ELF-1 (cell line): ENCODE measurements around the gene XCL1.

Experiments
- DNase-seq: peaks from one replicate; pipeline ENCODE4 v3.0.0-alpha.2; 2016; ENCODE audit warnings: low read depth, low spot score

Gene XCL1

DNA sequence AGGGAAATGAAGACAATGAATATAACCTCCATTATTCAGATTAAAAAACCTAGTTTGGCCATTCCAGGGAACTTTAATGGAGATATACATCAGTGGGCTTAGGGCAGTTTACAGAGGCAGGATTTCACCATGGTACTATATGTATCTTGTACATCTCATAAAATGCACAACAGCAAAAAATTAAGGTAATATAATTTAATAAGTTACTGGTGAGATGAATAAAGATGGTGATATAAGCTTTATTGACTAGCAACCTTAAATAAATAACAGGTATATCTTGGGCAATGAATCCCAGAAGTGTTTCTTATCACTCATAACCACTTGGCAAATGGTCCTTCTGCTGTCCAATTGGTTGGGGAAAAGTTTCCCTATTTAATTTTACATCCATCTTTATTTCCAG lies 29.0 kb downstream of the XCL1 start:
- no peak for DNase-seq

DNA sequence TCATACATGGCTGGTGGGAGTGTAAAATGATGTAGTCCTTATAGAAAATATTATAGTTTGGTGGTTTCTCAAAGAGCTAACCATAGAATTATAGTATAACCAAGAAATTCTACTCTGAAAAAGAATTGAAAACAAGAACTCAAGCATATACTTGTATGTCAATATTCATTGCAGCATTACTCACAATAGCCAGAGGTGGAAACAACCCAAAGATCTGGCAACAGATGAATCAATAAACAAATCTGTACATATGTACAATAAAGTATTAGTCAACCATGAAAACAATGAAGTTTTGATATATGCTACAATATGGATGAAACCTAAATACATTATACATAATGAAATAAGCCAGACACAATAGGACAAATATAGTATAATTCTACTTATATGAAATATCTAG lies 29.7 kb downstream of the XCL1 start:
- no peak for DNase-seq

DNA sequence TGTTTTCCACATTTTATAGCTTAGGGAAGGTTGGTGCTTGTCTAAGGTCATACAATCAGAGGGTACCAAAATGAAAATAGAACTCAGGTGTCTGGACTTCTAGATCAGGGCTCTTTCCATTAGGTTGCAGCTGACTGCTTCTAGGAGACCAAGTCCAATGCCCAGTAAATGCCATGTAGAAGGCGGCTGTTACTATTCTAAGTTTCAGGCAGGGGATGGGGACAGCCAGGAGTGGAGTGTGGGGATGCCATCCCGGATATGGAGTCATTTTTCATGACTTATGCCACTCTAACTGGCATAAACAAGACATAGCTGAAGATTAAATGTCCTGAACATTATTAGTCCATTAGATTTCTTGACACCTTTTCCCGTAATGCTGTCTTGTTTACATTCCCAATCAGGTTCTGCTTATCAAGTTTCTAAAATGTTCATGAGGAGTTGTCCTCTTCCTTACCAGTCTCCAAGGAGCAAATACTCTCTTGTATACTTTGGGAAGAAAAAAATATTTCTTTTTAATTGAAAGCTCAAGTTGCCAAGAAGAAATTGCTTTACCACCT lies 31.5 kb downstream of the XCL1 start:
- no peak for DNase-seq

DNA sequence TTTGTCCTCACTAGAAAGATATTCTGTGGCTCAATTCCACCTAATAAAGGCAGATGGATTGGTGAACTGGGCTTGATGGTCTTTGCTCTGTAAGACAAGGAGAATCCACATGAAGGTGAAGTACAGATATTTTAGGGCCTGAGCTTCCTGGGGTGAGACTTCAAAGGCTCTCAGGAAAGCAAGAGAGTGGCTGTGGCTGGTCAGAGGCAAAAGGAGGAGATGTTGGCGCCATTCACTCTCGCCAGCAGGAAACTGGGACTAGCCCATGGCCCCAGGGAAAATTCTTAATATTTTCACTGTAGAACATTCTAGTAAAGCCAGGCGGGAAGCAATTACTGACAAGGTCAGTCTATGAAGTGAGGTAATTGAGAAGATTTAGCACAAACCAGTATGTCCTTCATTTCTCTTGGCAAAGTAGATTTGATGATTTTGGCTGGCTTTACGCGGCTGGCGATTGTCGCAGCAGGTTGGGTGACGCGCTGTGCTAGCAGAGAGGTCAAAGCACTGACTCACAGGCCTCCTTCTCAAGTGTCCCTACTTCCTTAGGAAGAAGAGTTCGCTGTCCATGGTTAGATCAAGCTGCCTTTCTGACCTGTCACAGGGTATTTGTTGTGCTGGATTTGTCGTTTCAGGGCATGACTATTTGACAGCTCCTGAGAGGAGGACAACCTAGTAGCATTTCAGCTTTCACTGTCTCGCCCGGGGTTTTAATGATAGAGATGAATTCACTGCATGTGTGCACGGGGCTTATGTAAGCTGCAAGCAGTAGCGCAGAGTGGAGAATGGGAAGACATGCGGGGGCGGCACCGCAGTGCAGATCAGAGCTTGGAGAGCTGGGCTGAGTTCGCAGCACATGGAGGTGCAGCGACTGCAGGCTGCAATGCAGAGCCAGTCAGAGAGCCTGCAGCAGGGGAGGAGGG lies 32.7 kb downstream of the XCL1 start:
- peak; percentile 81 for DNase-seq

DNA sequence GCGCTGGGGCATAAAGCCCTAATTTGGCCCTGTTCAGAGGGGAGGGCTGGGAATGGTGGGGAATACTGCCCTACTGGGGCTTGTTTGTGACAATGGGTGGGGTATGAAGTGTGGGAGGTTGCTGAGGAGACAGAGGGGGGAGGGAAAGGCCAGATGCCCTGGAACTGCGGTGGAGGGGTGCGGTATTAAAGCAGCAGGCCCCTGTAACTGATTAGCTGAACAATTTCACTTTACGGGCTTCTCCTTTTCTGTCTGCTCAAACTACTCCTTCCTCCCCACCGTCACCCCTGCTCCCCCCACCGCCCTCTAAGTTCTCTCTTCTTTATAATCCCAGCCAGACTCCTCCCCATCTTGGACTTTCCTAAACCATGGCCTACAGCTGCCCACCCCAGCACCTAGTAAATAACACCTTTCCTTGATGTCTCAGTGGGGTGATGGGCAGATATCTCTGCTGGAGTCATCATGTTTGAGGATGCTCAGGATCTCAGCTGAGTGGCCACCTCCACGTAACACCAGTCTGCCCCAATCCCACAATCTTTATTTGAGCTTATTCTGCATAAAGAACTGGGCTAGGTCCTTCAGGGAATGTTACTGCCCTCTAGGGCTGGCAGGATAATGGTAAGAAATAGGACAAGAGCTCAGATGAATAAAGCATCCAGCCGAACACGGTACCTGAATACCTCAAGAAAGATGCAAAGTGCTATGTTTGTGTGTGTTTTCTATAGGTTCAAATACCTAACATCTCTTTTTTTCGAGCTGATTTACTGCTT lies 33.5 kb downstream of the XCL1 start:
- no peak for DNase-seq

DNA sequence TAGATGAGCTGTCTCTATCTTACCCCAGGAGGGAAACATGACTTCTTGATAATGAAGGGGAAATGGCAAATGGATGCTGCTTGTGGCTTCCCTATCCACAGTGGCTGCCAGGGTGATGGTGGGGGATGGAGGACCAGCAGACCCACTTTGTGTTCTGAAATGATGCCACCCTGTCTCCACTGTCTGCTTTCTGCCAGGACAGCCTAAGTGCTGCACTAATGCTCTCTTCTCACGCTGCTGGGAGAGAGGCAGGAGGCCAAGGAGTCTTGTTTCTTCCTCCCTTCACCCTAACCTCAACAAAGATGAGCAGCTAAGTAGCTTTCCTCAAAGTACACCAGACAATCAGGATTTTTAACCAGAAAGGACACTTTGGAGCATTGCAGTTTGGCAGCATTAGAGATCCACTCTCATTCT lies 36.6 kb downstream of the XCL1 start:
- DNase-seq, result no peak

DNA sequence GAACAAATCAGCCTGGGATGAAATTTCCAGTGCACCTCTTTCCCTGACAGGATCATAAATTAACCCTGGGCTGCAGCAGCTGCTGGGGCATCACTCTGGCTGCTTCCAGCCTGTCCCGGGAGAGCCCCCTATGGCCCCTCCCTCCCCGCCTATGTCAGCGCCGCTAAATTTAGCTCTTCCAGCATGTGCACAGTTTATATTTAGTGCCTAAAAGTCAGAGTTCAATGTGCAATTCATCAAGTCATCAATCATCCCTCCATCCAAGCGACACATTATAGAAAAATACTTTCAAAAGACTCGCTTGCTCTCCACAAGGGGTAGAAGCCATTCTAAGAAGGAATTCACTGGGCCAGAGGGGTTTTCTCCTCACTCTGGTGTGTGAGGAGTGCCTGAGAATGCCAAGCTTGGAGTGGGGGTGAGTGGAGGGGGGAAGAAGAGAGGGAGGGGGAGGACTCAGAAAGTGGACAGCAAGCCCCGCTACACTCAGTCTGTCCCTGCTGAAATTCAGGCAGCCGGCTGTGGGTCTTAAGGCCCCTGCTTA lies 37.4 kb downstream of the XCL1 start:
- DNase-seq, result no peak

DNA sequence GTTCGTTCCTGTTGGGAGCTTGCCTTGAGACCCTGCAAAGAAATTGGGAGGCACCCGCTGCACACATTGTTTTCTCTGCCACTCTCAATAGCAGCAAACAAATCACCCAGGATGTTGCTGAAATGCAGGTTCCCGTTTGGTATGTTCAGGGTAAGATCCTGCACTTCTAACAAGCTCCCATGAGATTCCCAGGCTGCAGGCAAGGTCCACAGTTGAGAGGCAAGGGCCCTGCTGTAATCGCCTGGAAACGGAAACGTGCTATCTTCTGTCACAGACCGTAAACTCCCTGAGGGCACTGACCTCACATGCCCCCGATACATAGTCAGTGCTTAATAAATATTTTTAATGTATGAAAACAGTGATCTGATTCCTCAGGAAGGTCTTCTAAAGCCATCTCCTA lies 37.8 kb downstream of the XCL1 start:
- DNase-seq, result no peak

DNA sequence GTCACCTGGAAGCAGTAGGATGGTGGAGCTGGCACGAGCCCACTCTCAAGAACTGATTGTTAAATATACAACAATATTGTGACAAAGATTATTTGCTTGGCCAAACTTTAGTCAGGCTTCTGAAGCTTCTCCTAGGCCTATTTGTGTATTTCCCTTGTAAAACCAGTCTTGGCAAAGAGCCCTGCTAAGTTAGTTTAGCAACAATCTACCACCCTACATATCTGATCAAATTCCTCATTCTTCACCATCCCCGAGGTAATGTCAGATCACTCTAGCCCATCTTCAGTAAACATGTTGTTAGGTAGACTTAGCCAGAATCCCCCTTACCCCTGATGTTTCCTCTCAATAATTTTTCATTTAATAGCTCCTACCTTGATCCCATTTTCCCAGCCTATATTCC lies 39.6 kb downstream of the XCL1 start:
- DNase-seq, result no peak

DNA sequence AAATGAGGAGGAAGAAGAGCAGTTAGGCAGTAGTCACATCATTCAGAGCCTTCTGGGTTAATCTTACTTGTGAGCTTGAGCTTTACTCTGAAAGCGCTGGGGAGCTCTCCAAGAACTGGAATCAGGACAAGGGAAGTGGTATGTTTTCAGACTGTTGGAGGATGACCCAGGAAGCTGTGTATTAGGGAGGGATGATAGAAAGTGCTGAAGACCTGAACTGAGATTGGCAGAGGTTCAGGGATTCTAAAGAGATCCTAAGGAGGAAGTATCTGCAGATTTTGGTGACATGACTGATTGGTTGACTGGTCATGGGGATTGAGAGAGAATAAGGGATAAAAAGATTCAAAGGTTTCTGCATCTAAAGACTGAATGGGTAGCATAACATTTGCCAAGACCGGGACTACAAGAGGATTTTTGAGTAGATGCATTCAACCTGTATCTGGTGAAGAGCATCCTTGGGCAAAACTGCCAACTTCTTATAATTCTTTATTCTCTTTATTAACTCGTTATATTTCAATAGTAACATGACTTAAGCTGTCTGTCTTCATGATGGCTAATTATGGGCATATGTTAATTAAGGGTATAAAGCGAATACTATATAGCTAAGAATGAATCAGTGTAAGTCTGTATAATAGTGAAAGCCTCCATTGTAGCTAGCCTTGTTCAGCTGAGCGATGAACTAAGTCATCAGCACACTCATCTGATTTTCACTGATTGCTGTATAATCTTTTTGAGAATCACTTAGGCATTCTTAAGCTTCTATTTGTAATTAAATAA lies 41.8 kb downstream of the XCL1 start:
- DNase-seq, result no peak

DNA sequence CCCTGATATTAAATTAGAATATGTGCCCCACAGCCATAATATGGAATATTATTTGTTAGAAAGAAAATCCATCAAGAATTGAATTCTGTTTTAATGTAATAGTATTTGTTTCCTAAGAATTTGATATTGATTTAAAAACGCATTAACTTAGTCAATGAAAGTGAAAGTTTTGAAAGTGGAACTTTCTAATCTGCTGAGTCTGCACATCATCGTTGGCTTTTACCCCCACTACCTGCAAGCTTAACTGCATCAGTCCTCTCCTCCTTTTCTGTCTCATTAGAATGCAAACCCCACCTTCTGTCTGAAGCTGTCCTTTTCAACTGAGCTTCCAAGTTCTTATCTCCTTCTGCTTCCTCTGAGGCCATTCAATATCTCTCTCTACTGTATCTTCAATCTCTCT lies 42.5 kb downstream of the XCL1 start:
- DNase-seq, result no peak

DNA sequence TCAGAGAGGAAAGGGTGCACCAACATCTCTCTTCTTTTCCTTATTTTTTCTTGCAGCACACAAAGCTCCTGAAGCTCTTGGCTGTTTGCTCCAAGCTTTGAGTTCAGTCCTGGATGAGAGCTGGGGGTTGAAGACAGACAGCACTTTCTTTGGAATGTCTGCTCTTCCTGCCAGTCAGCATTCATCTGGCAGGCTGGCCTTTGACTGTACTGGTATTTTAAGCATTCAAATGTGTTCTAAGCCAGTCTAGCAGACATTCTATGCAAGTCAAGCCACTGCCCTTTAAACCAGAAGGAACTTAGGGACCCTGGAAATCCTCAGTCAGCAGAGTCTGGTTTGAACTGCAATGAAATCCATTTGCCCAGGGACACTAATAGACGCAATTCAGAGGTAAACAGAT lies 45.0 kb downstream of the XCL1 start:
- DNase-seq, result peak; percentile 75

DNA sequence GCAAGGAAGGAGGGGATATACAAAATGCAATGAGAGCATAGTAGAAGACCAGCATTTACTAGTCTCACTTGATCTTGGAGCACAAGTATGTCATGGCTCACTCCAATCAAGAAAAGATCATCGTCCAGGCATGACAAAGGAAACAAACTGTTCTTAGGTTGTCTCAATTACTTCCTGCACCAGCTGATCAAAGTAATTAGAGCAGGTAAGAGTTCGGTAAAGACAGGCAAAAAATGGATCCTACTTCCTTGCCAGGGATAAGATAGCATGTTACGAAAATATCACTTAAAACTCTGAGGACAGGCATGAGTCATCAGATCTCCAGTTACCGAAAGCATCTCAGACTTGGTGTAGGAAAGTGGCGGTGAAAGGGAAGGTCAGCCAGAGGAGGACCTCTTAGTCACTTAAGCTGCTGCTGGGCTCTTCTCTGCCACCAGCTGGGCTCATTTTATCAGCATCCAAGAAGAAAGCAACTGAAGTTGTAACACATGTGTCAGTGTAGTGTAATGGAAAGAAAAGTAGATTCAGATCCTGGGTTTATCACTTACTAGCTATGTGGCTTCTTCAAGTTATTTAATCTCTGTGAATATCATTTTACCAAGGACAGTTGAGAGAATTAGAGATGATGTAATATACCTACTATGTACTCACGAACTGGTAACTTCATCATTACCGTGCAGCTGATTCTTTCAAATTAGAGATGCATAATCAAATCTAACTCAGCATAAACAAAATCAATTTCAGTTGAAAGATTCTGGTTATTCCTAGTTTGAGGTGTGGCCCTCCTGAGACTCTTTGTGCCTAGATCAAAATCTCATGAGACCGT lies 46.8 kb downstream of the XCL1 start:
- no peak for DNase-seq

DNA sequence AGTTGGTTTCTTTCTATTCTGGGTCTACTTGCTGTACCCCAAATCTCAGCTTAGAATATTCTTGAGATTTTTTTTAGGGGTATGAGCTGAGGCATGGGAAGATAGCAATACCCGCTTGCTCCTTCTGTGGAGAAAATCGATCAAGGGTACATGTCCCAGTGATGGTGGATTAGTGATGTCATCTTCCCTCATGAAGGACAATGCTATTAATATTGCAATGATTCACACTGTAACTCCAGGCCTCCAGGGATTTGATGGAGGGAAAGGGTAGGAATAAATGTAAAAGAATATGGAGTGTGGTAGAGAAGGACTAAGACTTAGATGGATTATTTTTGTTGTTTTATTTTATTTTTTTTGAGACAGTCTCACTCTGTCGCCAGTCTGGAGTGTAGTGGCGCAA lies 47.4 kb downstream of the XCL1 start:
- no peak for DNase-seq

DNA sequence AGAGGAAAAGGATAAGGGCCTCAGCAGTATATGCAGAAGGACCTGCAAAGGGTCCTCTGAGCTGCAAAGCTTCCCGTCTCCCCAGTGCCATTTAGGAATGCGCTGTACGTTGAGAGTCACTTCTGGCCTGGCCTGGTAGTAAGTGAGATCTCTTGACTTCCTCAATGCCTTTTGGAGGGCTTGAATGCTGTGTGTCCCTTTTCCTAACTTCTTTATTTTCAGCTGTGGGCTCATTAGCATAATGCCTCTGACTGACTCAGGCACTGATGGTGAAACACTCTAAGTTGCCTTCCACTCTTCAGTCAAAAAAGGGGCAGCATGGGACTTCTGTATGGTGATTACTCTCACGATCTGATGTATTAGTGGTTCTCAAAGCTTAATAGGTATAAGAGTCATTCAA lies 49.9 kb downstream of the XCL1 start:
- DNase-seq, result no peak

DNA sequence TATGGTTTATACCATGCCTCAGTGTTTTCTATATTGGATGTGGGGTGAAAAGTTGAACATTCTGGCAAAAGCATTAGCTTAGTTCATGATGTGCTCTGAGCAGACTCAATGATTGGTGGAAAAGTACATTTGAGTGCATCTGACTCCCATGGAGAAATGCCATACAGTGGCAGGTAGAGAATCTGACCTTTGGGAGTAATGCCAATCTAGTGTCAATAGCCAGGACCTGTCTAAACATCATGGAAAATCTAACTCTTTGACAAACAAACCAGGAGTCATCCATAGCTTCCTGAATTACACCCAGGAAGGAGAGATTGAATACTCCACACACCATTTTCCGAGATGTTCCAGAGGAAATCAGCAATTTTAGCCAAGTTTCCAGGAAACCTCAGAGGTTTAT lies 51.0 kb downstream of the XCL1 start:
- no peak for DNase-seq

DNA sequence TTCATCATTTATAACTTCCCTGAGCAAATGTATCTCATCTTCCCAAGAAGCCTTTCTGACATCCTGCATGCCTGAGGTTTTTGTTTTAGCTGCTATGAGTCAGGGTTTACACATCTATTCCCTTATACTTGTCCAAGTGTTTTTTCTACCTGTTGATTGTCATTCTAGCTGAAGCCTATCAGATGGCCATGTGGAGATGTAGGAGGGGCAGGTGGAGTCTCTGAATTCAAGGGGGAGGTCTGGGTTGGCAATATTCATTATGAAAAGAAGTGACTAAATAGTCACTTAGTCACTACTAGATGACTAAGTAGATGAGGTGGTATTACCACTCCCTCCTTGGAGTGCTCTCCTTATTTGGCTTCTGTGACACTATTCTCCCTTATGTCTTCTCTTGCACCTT lies 52.4 kb downstream of the XCL1 start:
- DNase-seq, result no peak

DNA sequence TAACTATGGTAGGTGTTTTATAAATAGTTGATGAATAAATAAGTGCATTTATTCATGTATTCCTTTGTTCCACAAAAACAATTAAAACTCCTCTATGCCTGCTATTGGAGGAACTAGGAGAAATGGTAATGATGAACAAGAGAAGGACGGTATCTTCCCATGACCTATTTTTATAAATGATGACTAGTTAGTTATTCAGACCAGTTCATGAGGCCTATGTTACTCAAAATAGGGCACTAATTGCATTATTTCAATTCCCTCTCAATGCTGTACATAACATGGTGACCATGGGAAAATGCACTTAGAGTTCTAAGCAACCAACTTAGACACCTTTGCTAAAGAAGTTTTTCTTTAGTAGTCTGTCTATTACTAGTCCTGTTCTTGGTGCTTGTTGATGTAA lies 53.1 kb downstream of the XCL1 start:
- no peak for DNase-seq
